GM18526 (cell line): ENCODE results near the gene ATF5.

Source experiments
- POLR2A ChIP-seq: IDR thresholded peaks from 3 replicates; pipeline ENCODE4 v1.6.1; 2011; ENCODE audit not compliant: insufficient read length; ENCODE audit errors: extremely low read depth

Gene ATF5

DNA sequence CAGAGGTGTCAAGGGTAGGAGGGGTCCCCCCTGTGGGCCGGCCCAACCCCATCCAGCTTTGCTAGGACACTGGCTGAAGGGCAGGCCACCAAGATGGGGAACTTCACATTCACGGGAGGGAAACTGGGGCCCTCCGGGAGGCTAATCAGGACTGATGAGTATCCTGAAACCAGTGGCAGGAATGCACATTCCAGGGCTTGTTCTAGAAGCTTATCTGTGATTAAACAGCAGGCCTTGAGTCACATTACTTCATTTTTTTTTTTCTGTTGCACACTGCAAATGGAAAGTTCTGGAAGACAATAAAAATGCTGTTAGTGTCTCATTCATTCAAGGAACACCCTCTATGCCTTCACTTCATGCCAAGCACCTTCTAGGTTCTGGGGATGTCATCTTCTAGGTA is 47.5 kb downstream of the ATF5 start:
- TF ChIP-seq POLR2A: no peak

DNA sequence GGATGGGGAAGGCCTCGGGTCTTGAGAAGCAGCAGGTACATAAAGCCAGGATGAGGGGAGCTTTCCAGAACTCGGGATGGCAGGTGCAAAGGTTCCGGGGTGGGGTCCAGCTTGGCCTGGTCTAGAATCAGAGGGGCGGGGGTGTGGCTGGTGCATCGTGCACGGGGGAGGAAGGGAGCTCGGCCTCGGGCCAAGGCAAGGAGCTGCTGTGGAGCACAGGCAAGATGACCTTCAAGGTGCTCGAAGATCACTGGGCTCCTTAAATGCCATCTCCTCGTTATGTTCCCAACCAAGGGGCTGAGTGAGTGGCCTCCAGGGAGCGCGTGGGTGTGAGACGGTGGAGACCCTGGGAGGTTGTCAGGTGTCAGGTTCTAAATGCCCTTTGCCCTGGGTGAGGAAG is 48.1 kb downstream of the ATF5 start:
- TF ChIP-seq POLR2A: no peak

DNA sequence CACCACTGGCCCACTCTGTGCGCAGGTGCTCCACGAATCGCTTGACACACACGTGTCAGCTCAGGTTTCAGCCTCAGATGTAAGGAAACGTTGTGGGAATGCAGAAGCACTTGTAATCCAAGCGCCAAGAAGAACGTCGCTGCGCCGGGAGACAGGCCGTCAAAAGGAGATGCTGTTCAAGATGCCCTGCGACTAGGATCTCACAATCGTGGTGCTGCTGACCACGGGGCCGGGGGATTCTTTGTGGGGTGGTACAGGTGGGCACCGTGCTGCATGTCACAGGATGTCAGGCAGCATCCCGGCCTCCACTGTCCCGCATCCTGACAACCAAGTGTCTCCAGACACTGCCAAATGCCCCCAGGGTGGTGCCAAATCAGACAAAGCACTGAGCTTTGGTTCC is 48.9 kb downstream of the ATF5 start:
- TF ChIP-seq POLR2A: no peak

DNA sequence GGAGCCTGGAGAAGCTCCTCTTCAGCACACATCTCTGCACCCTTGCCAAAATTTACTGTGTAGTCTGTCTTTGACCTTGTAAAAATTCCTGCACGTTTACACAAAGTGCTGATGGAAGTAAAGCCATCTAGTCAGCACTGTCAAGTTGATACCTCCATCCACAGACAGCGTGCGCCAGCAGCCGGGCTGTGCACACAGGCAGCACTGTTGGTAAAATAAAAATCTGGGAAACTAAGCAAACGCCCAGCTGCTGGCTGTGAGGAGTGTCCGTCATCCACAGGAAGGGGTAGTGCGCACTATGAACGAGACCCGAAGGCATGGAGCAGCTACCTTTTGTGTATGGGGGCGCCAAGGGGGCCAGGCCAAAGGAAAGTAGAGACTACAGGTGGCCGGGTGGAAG is 49.3 kb downstream of the ATF5 start:
- TF ChIP-seq POLR2A: no peak

DNA sequence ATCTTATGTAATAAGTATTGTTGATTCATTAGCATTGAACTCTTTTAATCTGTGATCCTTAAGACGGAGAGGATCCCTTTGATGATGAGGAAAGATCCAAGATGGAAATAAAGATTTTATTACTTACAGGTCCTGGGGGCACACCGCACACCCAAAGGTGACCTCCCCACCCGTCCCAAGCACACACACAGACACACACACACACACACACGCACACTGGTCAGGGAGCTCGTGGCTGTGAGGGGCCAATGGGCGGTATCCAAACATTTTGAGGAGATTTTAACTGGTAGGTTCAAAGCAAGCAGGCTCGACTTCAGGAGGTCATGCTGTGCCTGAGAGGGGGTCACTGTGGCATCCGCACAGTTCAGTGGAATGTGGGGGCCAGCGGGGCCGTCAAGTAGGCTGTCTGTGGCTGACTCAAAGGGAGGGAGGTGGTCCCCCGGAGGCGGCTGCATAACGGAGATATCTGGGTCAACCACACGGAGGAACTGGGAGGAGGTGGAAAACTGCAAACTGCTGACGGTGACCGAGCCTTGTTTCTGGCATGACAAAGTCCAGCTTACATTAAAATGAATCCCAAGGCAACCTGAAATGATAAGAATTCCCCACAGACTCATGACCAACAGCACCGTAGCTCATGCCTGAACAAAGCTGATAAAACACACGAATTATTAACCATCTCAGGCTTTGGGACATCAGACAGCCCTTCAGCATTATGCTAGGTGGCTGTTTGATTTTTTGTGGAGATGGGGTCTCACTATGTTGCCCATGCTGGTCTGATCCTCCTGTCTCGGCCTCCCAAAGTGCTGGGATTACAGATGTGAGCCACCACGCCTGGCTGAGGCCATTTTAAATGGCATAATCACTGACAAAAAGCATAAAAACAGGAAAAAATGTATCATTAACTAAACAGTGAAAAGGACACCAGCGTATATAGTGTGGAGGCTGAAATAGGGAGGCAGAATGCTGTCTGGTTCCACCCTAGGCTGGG is 52.9 kb downstream of the ATF5 start:
- no peak for TF ChIP-seq POLR2A
